Activated naive CD4-positive, alpha-beta T cell treated with Interleukin-2 at 50 U/mL for 16 hours (primary cell): ENCODE measurements around the gene ASAP3.
A peak's percentile ranks its signal among the peaks of the same experiment; 100 is the strongest.

Experiments
- DNase-seq: peaks from one replicate; pipeline ENCODE4 v3.0.0-alpha.2; 2020

ASAP3 gene

GRCh38 chr1:23477359-23478144 is 6.4 kb downstream of the ASAP3 start:
- no peak for DNase-seq

- no peak for DNase-seq
Observed at GRCh38 chr1:23475641-23476040, 8.3 kb downstream of the ASAP3 start.

GRCh38 chr1:23475134-23475628 is 8.8 kb downstream of the ASAP3 start:
- no peak for DNase-seq

GRCh38 chr1:23473037-23473800 is 10.8 kb downstream of the ASAP3 start:
- DNase-seq, result no peak

GRCh38 chr1:23472351-23473036 is 11.5 kb downstream of the ASAP3 start:
- DNase-seq, result no peak

- no peak for DNase-seq
Observed at GRCh38 chr1:23471473-23472075, 12.4 kb downstream of the ASAP3 start.

GRCh38 chr1:23470282-23471070 is 13.5 kb downstream of the ASAP3 start:
- no peak for DNase-seq

GRCh38 chr1:23469372-23469982 is 14.5 kb downstream of the ASAP3 start:
- DNase-seq, result no peak

GRCh38 chr1:23466423-23466989 is 17.5 kb downstream of the ASAP3 start:
- no peak for DNase-seq

- no peak for DNase-seq
Observed at GRCh38 chr1:23463286-23463685, 20.7 kb downstream of the ASAP3 start.

GRCh38 chr1:23462766-23463165 is 21.2 kb downstream of the ASAP3 start:
- DNase-seq, result no peak

GRCh38 chr1:23461050-23461449 is 22.9 kb downstream of the ASAP3 start:
- DNase-seq, result no peak

GRCh38 chr1:23460519-23460918 is 23.5 kb downstream of the ASAP3 start:
- DNase-seq, result no peak

GRCh38 chr1:23459338-23459757 is 24.6 kb downstream of the ASAP3 start:
- no peak for DNase-seq

- DNase-seq, result no peak
Observed at GRCh38 chr1:23456226-23456625, 27.8 kb downstream of the ASAP3 start.

GRCh38 chr1:23453455-23454000 is 30.5 kb downstream of the ASAP3 start:
- DNase-seq, result no peak

GRCh38 chr1:23452011-23452411 is 32.0 kb downstream of the ASAP3 start:
- DNase-seq, result peak; percentile 34

- no peak for DNase-seq
Observed at GRCh38 chr1:23451441-23451840, 32.5 kb downstream of the ASAP3 start.

GRCh38 chr1:23450894-23451293 is 33.1 kb downstream of the ASAP3 start:
- DNase-seq, result no peak

GRCh38 chr1:23449958-23450357 is 34.0 kb downstream of the ASAP3 start:
- no peak for DNase-seq

- DNase-seq, result no peak
Observed at GRCh38 chr1:23449306-23449705, 34.7 kb downstream of the ASAP3 start.
